Mucosa of stomach (tissue), 1 donor: ENCODE data around the gene KCNE4.

Experiments used
- H3K27me3 ChIP-seq: one replicate; pipeline ENCODE4 v1.7.0; 2013; ENCODE audit warnings: mild to moderate bottlenecking, low read length; ENCODE audit not compliant: control insufficient read depth, insufficient read depth
- H3K36me3 ChIP-seq: one replicate; pipeline ENCODE4 v1.7.0; 2013; ENCODE audit warnings: low read length; ENCODE audit not compliant: control insufficient read depth, insufficient read depth
- H3K4me1 ChIP-seq: one replicate; pipeline ENCODE4 v1.7.0; 2013; ENCODE audit warnings: mild to moderate bottlenecking, low read length; ENCODE audit not compliant: control insufficient read depth, insufficient read depth
- H3K4me3 ChIP-seq: one replicate; pipeline ENCODE4 v1.7.0; 2013; ENCODE audit warnings: low read length
- H3K9ac ChIP-seq: one replicate; pipeline ENCODE4 v1.7.0; 2013; ENCODE audit warnings: mild to moderate bottlenecking, low read length, moderate library complexity
- H3K9me3 ChIP-seq: one replicate; pipeline ENCODE4 v1.7.0; 2013; ENCODE audit warnings: mild to moderate bottlenecking, low read length, moderate library complexity; ENCODE audit not compliant: control insufficient read depth
- donor health status: Pancreatic carcinoma.

KCNE4 gene

DNA sequence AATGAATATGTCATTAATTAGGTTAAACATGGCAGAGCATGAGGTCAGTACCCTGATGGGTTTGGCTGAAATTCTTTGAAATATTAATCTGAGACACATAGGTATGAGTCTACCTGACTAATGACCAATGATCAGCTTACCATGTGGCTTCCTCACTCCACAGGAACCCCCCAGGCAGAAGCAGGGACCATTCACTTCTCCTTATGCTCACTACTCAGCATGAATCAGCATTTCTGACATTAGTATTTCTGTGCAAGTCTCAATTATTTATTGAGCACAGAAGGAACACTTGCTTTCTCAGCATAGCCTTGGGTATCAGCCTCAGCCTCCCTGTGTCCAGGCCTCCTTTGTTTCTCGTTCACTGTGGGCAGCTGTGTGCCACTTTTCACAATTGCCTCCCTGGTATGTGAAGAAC lies 9.3 kb upstream of the KCNE4 start:
- no peaks in the 10 kb centered on the region for H3K27me3 ChIP-seq
- no peak overlapping the region for H3K9ac ChIP-seq
- no peaks in the 10 kb centered on the region for H3K9me3 ChIP-seq
- no peak overlapping the region for H3K4me3 ChIP-seq
- H3K4me1 ChIP-seq = no peaks in the 10 kb centered on the region
- H3K36me3 ChIP-seq = no peaks in the 10 kb centered on the region

DNA sequence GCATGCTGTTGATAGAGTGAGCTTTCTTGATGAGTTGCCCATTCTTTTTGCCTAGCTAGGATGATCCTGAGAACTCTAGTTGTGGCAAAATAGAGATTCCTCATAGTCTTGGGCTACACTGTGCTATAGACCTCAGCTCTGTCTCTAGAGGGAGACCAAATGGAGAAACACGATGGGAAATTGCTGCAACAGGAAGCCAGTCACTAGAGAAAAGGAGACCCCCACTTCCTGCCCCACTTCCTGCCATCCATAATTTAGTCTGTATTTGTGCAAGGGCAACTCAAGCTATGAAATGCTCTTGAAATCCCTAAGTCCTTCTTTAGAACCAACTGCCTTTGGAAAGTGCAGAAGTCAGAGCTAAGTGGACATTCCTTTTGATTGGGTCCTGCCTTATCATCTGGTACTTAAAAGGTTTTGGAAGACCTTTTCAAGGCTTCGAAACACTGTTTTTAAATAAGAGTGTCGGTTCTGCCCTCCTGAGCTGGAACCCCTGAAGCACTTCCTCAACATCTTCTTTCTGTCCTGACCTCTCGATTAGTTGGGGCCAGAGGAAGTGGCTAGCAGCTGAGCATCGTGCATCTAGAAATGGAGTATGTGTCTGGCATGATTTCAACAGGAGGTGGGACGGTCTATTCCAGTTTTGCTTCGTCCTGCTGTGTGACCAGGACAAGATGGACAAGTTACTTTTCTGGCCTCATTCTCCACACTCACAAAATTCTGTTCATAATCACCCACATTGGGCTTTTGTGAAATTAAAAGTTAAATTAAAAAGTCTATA lies 8.6 kb upstream of the KCNE4 start:
- H3K27me3 ChIP-seq = no peaks in the 10 kb centered on the region
- H3K36me3 ChIP-seq = no peaks in the 10 kb centered on the region
- no peak overlapping the region for H3K9ac ChIP-seq
- no peaks in the 10 kb centered on the region for H3K9me3 ChIP-seq
- no peak overlapping the region for H3K4me3 ChIP-seq
- no peaks in the 10 kb centered on the region for H3K4me1 ChIP-seq

DNA sequence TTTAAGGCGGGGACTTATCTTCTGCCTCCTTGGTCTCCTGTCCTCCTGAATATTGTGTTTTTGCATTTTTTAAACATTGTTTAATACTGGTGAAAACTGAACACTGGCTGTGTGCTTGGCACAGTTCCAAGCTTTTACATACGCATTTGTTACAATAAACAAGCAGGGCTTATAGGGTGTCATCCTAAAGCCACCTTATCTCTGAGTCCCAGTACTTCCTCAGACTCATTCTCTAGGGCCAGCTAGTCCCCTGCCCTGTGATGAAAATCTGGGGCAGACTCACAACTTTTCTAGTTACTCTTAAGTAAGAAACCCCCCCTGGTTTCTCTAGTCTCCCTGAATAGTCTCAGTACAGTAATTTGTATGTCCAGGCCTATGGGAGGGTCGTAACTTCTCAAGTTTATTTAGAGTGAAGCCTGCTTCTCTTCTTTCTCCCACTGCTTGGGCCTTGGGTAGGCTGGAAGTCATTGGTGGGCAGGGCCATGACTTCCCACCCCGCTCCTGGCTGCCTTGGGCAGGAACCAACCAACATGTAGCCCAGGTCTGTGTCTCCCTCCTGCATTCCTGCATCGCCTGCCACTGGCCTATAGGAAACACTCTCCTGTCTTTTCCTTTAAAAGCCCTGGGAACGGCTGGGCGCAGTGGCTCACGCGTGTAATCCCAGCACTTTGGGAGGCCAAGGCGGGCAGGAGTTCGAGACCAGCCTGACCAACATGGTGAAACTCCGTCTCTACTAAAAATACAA lies 7.7 kb upstream of the KCNE4 start:
- Histone ChIP-seq H3K27me3 (no peaks in the 10 kb centered on the region), H3K36me3 (no peaks in the 10 kb centered on the region), H3K9ac (no peak overlapping the region), H3K4me3 (no peak overlapping the region), H3K9me3 (no peaks in the 10 kb centered on the region), H3K4me1 (no peaks in the 10 kb centered on the region)

DNA sequence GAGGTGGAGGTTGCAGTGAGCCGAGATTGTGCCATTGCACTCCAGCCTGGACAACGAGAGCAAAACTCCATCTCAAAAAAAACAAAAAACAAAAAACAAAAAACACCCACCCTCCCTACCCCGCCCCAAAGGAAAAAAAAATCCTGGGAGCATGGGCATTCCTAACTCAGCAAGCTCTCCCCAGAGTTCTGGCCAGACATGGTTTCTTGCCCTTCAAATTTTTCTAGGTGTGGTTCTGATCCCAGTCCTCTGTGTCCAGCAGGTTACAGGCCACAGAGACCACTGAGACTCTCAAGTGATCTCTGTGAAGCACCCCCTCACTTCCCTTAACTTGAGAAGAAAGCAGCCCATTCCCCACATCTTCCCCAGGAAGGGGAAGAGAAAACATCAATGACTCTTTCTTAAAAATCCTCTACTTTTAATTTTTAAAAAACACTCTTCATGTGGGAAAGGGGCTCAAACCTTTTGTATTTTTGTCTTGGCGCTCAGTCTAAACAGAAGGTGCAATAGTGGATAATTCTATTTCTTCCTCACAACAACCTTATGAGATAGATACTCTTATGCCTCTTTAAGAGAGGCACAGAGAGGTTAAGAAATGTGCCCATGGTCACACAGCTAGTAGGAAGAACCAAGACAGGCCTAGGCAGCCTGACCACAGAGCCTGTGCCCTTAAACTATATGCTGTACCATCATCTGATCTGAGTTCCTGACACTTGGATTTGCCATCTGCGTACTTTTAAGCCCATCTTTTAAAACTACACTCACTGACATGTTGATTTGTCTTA lies 6.9 kb upstream of the KCNE4 start:
- Histone ChIP-seq H3K4me3 (no peak overlapping the region), H3K27me3 (no peaks in the 10 kb centered on the region), H3K9ac (no peak overlapping the region), H3K4me1 (no peaks in the 10 kb centered on the region), H3K9me3 (no peaks in the 10 kb centered on the region), H3K36me3 (no peaks in the 10 kb centered on the region)

DNA sequence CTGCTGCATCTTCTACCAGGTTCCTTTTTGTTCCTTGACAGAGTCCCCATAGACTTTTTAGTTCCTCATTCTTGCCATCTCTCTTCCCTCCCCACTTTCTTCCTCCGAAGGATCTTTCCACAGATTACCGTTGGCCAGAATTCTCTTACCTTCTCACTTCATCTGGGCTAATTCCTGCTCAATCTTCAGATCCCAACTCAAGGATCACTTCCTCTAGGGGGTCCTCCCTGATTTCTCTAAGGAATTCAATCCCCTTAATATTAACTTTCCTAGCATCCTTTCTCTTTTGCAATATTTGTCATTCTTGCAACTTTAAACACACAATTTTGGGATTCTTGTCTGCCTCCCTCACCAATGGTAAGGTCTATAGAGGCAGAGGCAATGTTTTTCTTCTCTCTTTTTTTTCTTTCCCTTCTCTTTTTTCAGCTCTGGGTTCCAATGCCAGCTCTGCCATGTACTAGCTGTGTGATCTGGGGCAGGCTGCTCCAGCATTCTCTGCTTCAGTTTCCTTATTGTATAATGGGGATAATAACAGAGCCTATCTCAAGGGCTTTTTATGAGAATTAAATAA lies 5.4 kb upstream of the KCNE4 start:
- Histone ChIP-seq H3K9ac (no peak overlapping the region), H3K9me3 (no peaks in the 10 kb centered on the region), H3K4me1 (peaks cover 10% of the 10 kb centered on the region), H3K4me3 (no peak overlapping the region), H3K27me3 (no peaks in the 10 kb centered on the region), H3K36me3 (no peaks in the 10 kb centered on the region)

DNA sequence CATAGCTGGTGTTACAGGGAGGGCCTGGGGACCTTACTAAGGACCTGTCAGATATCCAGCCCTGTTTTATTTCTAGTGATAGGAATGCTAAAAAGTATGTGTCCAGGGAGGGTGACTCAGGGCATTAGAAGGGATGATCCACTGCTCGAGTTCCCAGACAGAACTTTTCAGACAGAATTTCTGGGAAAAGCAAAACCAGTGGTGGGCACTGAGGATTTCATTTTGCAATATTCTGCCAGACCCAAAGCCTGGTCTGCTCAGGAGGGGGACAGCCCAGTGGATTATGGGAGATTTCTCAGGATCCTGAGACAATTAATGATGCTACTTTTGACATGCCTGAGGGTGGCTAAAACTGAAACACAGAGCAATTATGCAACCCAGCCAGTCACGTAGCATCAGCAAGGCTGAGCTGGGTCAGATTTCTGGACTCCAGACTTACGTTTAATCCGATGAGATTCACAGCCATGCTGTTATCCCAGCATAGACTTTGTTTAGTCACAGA lies 4.7 kb upstream of the KCNE4 start:
- Histone ChIP-seq H3K27me3 (no peaks in the 10 kb centered on the region), H3K9me3 (no peaks in the 10 kb centered on the region), H3K4me3 (no peak overlapping the region), H3K36me3 (no peaks in the 10 kb centered on the region), H3K4me1 (peaks cover 10% of the 10 kb centered on the region), H3K9ac (no peak overlapping the region)

DNA sequence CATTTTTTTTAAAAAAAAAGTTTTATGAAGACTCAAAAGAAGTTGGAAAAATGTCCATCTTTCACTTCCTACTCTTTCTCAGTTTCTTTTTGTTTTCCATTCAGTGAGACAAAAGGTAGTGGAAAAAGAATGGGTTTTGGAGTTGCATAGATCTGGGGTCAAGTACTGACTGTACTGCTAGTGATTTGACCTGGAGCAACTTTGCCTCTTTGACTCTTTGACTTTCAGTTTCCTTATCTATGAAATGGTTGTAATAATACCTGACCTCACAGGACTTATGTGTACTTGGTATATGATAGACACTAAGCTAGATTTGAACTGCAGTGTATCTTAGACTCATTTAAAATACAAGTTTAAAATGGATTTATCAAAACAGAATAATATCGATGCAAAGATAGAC lies 3.5 kb upstream of the KCNE4 start:
- H3K4me3 ChIP-seq = no peak overlapping the region
- no peak overlapping the region for H3K9ac ChIP-seq
- no peaks in the 10 kb centered on the region for H3K36me3 ChIP-seq
- peaks cover 15% of the 10 kb centered on the region for H3K4me1 ChIP-seq
- no peaks in the 10 kb centered on the region for H3K9me3 ChIP-seq
- no peaks in the 10 kb centered on the region for H3K27me3 ChIP-seq

DNA sequence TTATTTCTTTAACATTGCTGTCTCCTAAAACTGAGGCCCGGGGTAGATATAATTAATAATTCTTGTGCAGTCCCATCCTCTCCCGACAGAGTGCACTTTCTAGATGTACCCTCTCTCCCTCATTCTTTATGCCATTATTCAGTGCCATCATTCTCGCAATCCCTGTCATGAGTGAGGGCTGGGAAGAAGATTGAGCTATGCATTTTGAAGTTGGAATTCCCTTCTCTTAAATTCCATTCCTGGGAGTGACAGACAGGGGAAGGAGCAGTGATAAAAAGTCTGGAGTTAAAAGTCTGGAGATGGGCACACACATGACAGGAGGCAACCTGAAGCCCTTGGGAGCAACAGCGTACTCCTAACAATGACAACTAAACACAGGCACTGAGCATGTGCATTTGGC lies 2.6 kb upstream of the KCNE4 start:
- Histone ChIP-seq H3K9ac (no peak overlapping the region), H3K4me3 (no peak overlapping the region), H3K27me3 (no peaks in the 10 kb centered on the region), H3K36me3 (no peaks in the 10 kb centered on the region), H3K4me1 (peaks cover 15% of the 10 kb centered on the region), H3K9me3 (no peaks in the 10 kb centered on the region)

DNA sequence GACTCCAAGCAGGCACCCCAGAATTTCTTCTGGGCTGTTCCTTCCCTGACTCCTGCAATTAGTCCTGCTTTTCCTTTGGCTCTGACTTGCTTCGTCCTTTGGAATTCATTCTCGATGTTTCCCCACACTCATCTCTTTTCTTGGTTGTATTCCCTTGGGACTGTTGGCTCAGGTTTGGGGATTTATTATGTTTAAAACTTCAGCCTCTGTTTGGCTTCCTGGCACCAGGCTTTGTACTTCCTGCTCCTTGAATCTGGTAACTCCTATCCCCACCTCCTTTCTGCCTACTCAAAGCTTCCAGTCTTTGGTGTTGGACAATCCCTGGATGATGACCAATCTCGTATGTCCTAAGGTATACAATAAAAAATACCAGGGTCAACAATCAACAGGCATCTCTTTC lies 1.8 kb upstream of the KCNE4 start:
- peaks cover 15% of the 10 kb centered on the region for H3K4me1 ChIP-seq
- H3K27me3 ChIP-seq = no peaks in the 10 kb centered on the region
- no peaks in the 10 kb centered on the region for H3K9me3 ChIP-seq
- no peak overlapping the region for H3K9ac ChIP-seq
- H3K36me3 ChIP-seq = no peaks in the 10 kb centered on the region
- H3K4me3 ChIP-seq = no peak overlapping the region

DNA sequence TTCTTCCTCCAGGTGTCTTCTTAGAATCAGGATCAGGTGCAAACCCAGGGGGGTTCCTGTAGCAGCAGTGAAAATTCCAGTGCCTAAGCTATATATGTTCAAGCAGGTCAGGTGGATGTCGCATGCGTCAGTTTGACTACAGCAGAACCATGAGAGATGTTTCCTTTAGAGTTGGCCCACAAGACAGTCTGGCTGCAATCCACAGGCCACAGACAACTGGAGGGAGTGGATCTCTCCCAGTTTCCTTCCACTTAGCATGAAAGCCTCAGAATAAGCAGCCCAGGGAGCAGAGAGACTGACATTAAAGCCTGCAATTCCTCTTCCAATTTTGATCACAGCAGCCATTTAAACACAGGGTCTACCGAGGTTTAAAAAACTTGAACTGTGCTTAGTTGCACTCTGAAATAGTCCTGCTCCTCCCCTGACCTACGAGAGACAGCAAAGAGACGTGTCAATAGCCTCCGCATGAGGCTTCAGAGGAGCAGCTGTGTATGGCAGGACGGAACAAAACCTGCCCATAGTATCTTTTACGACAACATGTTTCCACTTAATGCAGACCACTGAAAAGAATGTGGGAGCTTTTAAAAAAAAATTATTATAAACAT lies 988 bp upstream of the KCNE4 start:
- no peaks in the 10 kb centered on the region for H3K27me3 ChIP-seq
- peak overlapping the region; percentile 5 for H3K9ac ChIP-seq
- H3K4me1 ChIP-seq = peaks cover 20% of the 10 kb centered on the region
- no peaks in the 10 kb centered on the region for H3K36me3 ChIP-seq
- no peaks in the 10 kb centered on the region for H3K9me3 ChIP-seq
- H3K4me3 ChIP-seq = no peak overlapping the region

DNA sequence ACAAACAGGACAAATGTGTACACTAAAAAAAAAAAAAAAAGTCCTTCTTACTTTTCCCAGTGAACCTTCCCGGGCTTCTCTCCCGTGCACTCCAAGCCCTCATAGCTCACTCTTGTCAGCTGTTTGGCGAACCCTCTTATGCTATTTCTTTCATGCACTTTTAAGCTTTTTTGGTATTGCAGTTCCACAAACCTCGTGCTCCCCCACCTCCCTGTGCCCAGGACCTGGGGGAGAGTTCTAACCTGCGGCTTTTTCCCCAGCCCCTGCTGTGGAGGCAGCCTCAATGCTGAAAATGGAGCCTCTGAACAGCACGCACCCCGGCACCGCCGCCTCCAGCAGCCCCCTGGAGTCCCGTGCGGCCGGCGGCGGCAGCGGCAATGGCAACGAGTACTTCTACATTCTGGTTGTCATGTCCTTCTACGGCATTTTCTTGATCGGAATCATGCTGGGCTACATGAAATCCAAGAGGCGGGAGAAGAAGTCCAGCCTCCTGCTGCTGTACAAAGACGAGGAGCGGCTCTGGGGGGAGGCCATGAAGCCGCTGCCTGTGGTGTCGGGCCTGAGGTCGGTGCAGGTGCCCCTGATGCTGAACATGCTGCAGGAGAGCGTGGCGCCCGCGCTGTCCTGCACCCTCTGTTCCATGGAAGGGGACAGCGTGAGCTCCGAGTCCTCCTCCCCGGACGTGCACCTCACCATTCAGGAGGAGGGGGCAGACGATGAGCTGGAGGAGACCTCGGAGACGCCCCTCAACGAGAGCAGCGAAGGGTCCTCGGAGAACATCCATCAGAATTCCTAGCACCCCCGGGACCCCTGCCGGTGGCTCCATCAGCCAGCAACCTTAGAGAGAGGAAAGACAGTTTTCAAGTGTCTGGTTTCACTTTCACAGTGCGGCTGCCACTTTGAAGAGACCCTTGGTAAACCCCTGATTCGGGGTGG lies 826 bp downstream of the KCNE4 start:
- Histone ChIP-seq H3K27me3 (no peaks in the 10 kb centered on the region), H3K9me3 (no peaks in the 10 kb centered on the region), H3K9ac (peak overlapping the region; percentile 41), H3K4me3 (peak overlapping the region; percentile 6), H3K36me3 (no peaks in the 10 kb centered on the region), H3K4me1 (peaks cover 22% of the 10 kb centered on the region)
